GM08714 (cell line): ENCODE data around the gene ABHD3.
"Not testable (repeated sequence)": the region's sequence is repeated elsewhere in the genome, so short reads cannot be mapped to it uniquely, and the experiment has no call there.

Experiments used
- H3K4me3 ChIP-seq: fragments of 200-500 bp; sonication (Bioruptor generic); 2 replicates; pipeline ENCODE4 v1.5.1; 2014; ENCODE audit warnings: mild to moderate bottlenecking, low read length, inconsistent platforms
- ZNF274 ChIP-seq: IDR thresholded peaks from 2 replicates; pipeline ENCODE4 v1.6.1; 2012; ENCODE audit warnings: mild to moderate bottlenecking, low read depth, low read length

ABHD3 gene, protein sequence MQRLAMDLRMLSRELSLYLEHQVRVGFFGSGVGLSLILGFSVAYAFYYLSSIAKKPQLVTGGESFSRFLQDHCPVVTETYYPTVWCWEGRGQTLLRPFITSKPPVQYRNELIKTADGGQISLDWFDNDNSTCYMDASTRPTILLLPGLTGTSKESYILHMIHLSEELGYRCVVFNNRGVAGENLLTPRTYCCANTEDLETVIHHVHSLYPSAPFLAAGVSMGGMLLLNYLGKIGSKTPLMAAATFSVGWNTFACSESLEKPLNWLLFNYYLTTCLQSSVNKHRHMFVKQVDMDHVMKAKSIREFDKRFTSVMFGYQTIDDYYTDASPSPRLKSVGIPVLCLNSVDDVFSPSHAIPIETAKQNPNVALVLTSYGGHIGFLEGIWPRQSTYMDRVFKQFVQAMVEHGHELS

DNA sequence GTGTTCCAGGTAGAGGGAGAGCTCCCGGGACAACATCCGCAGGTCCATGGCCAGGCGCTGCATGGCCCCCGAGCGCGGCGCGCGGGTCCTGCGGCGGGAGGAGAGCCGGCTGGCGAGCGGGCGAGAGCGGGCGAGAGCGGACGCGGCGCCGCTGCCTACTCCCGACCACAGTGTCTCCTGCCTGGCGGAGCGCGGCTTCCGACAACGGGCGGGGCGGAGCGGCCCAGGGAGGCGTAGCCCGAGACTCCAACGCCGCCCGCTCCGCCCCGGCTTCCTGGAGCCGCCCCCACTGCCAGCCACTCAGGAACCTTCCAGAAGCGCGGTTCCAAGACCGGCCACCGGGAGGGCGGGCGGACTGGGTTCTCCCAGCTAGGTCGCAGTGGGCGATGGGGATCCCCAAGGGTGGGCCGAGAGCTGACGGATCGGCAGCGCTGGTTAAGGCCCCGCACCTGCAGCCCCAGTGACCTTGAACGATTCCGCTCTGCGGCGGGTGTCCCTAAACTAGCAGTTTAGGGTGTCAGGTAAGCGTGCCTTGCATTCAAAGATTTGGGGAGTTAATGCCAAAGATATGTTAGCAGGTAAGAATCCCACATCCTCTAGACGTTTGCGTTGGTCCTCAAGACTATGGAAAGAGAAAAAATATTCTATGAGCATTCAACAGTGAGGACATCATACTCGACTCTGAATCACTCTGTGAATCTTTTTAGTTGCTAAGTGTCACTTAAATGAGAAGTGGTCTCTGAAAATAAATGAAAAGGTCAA, at the start of gene ABHD3:
Gene ABHD3, minus strand, starts transcription at position 172 of the 762 bp plus-strand sequence. Its CDS starts 109 bp downstream, at position 63.
- peak within 1 kb of the TSS; percentile 95 for H3K4me3 ChIP-seq
- TF ChIP-seq ZNF274: no peak

DNA sequence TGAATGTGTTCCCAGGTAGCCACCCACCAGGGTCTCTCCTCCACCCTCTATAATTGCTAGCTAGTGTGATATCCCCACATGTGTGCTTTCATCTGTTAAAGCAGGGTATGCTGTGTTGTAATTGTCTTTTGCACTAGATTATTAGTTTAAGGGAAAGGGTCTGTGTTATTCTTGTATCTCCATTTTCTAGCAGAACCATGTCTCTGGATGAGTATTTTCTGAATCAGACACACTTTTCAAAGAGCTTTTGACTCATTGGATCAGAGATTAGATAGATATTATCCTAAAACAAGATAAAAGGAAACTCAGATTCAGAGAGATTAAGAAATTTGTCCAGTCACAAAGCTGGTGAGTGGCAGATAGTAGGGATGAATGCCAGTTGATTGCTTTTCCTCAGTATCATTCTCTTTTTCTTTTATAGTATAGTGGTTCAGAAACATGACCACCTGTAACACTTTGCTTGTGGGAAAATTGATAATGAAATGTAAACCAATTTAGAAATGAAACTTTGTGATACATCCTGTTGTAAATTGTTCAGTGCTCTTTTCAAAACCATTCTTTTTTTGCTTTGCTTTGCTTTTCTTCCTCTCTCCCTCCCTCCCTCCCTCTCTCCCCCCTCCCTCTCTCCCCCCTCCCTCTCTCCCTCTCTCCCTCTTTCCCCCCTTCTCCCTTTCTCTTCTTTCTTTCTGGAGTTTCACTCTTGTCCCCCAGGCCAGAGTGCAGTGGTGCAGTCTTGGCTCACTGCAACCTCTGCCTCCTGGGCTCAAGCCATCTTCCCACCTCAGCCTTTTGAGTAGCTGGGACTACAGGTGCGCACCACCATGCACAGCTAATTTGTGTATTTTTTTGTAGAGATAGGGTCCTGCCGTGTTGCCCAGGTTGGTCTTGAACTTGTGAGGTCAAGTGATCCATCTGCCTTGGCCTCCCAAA, 43.5 kb upstream of the ABHD3 start:
- no peak for TF ChIP-seq ZNF274
- peak overlapping the region; percentile 22; the same call in 1 of the 2 replicates for H3K4me3 ChIP-seq

DNA sequence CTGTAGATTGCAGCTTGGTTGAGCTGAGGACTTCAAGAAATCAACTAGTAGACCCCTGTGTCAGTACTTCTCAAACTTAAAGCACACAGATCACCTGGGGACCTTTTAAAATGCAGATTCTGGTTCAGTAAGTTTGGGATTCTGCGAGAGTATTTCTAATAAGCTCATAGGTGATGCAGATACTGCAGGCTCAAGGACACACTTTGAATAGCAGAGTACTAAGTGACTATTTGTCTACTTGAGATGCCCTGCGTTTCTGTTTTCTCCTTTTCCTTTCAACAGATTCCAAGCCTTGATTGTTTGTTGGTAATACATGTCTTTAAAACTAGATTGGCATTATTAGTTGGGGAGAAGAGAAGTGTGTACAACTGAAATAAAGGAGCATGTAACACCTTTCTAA, 42.7 kb upstream of the ABHD3 start:
- no peak for TF ChIP-seq ZNF274
- H3K4me3 ChIP-seq: no peak overlapping the region

DNA sequence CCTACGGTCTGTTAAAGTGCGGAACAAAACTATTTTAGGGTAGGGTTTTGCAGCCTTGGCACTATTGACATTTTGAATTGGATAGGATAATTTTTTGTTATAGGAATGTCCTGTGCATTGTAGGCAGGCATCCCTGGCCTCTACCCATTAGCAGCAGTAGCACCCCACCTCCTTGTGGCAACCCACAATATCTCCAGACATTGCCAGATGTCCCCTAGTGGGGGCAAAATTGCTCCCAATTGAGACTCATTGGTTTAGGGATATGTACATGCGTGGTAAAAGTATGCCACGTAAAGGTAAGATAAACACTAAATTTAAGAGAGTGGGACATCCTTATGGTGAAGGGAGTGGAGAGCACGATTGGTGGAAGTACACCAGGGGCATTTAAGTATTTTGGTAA, 40.7 kb upstream of the ABHD3 start:
- no peak overlapping the region for H3K4me3 ChIP-seq
- no peak for TF ChIP-seq ZNF274

DNA sequence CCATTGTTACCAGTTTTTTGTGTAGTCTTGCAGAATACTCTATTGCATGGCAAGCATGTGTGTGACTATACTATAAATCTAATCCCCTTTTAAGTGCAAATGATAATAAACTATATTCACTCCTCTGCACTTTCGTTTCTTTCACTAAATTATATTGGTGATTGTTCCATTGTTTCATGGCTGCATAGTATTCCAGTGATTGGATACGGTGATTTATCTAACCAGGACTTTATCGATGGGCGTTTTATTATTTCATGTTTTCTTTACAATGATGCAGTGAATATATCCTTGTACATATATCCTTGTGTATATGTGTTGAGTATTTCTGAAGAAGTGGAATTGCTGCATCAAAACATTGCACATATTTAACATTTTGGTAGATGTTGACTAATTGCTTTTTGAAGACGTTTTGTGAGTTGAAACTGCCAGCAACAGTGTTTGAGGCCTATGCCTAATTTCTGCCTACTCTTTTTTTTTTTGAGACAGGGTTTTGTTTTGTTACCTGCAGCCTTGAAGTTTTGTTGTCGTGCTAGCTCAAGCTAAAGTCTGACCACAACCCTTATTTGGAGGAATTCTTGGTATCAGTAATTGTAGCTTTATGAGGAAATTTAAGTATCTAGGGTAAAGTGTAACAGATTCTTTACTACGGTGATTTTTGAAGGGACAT, 38.7 kb upstream of the ABHD3 start:
- peak overlapping the region; percentile 96 for H3K4me3 ChIP-seq
- TF ChIP-seq ZNF274: no peak

DNA sequence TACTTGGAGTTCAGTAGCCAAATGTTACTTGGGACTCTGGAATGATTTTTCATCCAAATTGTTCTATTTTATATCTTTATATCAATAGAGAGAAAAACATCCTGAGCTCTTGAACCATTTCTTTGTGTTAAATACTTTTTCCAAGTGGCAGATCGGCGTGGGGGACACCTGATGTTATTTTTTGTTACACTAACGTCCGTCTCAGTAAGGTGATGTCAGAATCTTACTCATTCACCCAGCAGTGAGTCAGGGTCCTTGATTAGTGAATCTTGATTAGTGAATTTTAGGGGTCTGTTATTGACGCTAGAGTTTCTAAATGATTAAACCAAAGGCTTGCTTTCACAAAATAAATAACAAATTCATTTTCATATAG, 37.7 kb upstream of the ABHD3 start:
- H3K4me3 ChIP-seq: peak overlapping the region; percentile 96
- TF ChIP-seq ZNF274: no peak

DNA sequence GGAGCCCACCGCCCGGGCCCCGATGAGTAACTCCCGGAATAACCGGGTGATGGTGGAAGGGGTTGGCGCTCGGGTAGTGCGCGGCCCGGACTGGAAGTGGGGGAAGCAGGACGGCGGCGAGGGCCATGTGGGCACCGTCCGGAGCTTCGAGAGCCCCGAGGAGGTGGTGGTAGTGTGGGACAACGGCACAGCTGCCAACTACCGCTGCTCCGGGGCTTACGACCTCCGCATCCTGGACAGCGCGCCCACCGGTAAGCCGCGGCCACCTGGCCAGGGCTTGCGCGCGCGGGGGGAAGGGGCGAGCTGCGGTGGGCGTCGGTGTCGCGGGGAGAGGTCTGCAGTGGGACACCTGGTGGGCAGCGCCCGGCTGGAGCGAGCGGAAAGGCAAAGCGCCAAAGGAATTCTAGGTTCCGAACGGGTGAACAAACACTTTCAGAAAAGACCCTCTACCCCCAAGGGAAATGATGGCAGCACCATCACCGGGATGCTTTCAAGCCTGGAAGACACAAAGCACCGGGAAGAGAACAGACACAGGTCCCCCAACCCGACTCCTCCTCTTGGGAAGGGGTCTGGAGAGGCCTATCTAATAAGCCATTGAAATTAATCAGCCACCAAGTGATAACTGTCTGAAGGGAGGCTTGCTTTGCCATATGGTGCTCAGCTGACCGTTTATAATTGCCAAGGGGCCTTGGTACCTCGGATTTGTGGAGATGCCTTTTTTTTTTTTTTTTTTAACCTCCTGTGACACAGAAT, 37.2 kb upstream of the ABHD3 start:
- H3K4me3 ChIP-seq: peak overlapping the region; percentile 96
- no peak for TF ChIP-seq ZNF274

DNA sequence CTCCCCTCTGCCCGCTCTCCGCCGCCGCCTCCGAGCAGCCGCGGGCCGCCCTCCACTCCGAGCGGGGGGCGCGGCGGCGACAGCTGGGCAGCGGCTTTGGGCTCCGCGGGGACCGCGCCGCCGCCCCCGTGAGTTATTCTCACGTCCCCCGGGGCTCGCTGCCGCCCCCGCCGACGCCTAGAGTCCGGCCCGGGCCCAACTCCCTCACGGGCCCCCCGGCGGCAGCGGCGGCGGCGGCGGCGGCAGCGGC, 36.7 kb upstream of the ABHD3 start:
- no peak for TF ChIP-seq ZNF274
- H3K4me3 ChIP-seq: peak overlapping the region; percentile 96

DNA sequence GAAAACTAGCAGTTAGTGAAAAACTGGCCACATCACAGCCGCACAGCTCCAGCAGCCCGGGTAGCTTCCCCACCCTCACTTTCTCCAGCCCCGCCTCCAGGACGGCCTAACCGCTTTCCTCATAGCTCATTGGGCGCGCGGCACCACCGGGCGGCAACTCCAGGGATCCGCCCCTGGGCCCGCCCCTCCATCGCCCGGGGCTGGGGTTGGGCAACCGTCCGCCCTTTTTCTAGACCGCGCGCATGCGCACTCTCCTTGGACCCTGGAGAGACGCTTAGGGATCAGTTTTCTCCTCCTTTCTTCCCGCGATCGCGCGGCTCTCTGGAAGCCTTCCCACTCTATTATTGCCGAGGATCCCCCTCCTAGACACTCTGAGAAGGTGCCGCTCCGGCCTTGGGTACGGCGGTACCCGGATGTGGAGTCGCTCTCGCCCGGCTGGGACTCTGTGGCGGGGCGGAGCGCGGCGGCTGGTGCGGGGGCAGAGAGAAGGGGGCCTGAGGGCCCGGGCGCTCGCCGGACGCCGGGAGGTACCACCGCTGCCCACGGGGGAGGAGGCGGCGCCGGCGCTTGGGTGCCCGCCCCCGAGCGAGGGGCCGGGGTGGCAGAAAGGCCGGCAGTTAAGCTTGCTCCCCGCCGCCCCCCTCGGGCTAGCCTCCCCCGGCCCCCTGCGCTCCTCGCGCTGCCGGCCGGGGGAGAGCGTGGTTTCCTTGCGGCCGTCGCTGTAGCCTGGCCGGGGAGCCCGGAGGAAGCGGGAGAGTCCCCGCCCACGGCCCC, 36.2 kb upstream of the ABHD3 start, which contains the start of gene MIB1:
Gene MIB1, plus strand, starts transcription at position 255 of the 774 bp plus-strand sequence. CDS start 792 bp downstream, outside the sequence.
- TF ChIP-seq ZNF274: no peak
- H3K4me3 ChIP-seq: peak within 1 kb of the TSS; percentile 96

DNA sequence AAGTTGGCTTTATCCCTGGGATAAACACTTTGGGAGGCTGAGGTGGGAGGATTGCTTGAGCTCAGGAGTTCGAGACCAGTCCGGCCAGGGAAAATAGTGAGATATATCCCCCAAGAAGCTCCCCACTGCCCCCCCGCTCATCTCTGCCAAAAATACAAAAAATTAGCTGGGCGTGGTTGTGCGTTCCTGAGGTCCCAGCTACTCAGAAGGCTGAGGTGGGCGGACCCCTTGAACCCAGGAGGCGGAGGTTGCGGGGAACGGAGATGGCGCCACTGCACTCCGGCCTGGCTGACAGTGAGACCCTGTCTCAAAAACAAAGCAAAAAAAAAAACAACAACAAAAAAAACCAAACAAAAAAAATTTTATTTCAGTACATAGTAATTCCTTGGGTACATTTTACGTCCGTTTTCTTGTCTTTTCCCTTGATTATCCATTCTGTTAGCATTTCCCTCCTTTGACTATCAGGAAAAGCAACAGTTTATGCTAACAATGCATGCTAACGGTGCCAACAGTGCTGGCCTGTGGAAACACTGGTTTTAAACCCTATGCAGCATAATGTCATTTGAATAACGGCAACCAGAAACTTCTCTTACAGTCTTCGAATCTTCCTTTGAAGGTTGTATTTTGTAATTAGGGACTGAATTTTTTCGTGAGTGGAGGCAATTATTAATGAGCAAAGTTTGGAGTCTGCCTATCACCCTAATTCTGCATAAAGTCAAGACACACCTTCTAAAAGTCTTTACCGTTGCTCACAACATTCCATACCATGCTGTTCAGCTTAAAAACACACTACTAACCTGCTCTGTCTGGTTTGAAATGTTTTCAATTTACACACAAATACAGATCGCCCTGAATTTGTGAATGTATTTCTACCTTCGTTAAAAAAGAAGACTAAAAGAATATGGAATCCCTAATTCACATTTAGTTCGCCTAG, 35.3 kb upstream of the ABHD3 start:
- no peak for TF ChIP-seq ZNF274
- no peak overlapping the region for H3K4me3 ChIP-seq

DNA sequence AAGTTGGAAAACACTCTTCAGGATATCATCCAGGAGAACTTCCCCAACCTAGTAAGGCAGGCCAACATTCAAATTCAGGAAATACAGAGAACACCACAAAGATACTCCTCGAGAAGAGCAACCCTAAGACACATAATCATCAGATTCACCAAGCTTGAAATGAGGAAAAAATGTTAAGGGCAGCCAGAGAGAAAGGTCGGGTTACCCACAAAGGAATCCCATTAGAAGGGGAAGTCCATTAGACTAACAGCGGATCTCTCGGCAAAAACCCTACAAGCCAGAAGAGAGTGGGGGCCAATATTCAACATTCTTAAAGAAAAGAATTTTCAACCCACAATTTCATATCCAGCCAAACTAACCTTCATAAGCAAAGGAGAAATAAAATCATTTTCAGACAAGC, 32.4 kb upstream of the ABHD3 start:
- H3K4me3 ChIP-seq: not testable (repeated sequence)

DNA sequence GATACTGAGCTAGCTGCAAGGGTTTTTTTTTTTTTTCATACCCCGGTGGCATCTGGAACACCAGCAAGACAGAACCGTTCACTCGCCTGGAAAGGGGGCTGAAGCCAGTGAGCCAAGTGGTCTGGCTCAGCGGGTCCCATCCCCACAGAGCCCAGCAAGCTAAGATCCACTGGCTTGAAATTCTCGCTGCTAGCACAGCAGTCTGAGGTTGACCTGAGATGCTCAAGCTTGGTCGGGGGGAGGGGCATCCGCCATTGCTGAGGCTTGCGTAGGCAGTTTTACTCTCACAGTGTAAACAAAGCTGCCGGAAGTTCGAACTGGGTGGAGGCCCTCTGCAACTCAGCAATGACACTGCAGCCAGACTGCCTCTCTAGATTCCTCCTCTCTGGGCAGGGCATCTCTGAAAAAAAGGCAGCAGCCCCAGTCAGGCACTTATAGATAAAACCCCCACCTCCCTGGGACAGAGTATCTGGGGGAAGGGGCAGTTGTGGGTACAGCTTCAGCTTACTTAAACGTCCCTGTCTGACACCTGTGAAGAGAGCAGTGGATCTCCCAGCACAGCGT, 31.0 kb upstream of the ABHD3 start:
- no peak overlapping the region for H3K4me3 ChIP-seq
- no peak for TF ChIP-seq ZNF274
